HL-60 (cell line): ENCODE results near the gene C1orf56.

Source experiments
- DNase-seq, 2 experiments: peaks; one replicate each; pipeline ENCODE4 v3.0.0-alpha.2; 2010 to 2020; ENCODE audit warnings: low read depth in 1 of 2, low spot score in 1 of 2
- H3K27ac ChIP-seq: fragments of 250-450 bp; sonication (Bioruptor Pico); replicated peaks from 2 replicates; pipeline ENCODE4 v1.5.1; 2020; ENCODE audit warnings: mild to moderate bottlenecking, moderate library complexity
- H3K27me3 ChIP-seq: fragments of 250-450 bp; sonication (Bioruptor Pico); 2 replicates; pipeline ENCODE4 v1.5.1; 2021; ENCODE audit warnings: mild to moderate bottlenecking, moderate library complexity; ENCODE audit not compliant: insufficient read depth, poor library complexity, severe bottlenecking
- H3K4me3 ChIP-seq: replicated peaks from 2 replicates; pipeline ENCODE4 v1.5.1; 2011; ENCODE audit warnings: mild to moderate bottlenecking, control low read depth, low read length; ENCODE audit not compliant: insufficient read depth
- CTCF ChIP-seq: IDR thresholded peaks from one replicate; pipeline ENCODE4 v1.5.1; 2011; ENCODE audit warnings: low read length, control low read depth, inconsistent platforms; ENCODE audit not compliant: insufficient read depth
- GABPA ChIP-seq: IDR thresholded peaks from 2 replicates; pipeline ENCODE4 v1.6.1; 2012; ENCODE audit warnings: low read depth
- POLR2AphosphoS5 ChIP-seq: IDR thresholded peaks from 2 replicates; pipeline ENCODE4 v1.6.1; 2012; ENCODE audit warnings: low read depth
- SPI1 ChIP-seq: IDR thresholded peaks from 2 replicates; pipeline ENCODE4 v1.6.1; 2012; ENCODE audit warnings: low read depth, mild to moderate bottlenecking, borderline replicate concordance
- TF ChIP-seq, protein P1 (sequence below): IDR thresholded peaks from 2 replicates; pipeline ENCODE4 v1.6.1; 2012; ENCODE audit warnings: low read depth; ENCODE audit not compliant: insufficient replicate concordance

C1orf56 gene

DNA sequence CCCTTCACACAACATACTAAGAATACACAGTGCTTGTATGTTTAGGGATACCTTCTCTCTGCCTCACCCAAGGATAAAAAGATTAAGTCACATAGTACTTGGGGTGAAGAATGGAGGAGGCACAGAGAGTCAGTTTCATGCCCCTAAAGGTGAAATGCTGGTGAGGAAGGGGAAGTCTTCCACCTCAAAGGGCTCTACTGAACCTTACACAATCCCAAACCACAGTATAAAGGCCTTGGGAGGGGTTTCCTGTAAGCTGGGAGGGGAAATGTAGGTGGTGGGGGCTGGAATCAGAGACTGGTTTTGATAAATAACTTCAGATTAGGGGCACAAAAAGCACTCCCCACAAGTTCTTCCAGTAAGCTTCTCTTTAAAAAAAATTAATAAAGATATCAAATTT is 44.4 kb upstream of the C1orf56 start:
- Histone ChIP-seq H3K27ac (peak overlapping the region; percentile 50), H3K4me3 (no peak overlapping the region), H3K27me3 (no peaks in the 10 kb centered on the region)
- peak; percentile 60 to 79 for DNase-seq
- TF ChIP-seq, protein P1, sequence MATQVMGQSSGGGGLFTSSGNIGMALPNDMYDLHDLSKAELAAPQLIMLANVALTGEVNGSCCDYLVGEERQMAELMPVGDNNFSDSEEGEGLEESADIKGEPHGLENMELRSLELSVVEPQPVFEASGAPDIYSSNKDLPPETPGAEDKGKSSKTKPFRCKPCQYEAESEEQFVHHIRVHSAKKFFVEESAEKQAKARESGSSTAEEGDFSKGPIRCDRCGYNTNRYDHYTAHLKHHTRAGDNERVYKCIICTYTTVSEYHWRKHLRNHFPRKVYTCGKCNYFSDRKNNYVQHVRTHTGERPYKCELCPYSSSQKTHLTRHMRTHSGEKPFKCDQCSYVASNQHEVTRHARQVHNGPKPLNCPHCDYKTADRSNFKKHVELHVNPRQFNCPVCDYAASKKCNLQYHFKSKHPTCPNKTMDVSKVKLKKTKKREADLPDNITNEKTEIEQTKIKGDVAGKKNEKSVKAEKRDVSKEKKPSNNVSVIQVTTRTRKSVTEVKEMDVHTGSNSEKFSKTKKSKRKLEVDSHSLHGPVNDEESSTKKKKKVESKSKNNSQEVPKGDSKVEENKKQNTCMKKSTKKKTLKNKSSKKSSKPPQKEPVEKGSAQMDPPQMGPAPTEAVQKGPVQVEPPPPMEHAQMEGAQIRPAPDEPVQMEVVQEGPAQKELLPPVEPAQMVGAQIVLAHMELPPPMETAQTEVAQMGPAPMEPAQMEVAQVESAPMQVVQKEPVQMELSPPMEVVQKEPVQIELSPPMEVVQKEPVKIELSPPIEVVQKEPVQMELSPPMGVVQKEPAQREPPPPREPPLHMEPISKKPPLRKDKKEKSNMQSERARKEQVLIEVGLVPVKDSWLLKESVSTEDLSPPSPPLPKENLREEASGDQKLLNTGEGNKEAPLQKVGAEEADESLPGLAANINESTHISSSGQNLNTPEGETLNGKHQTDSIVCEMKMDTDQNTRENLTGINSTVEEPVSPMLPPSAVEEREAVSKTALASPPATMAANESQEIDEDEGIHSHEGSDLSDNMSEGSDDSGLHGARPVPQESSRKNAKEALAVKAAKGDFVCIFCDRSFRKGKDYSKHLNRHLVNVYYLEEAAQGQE = no peak
- peak; percentile 88 for TF ChIP-seq SPI1
- peak; percentile 62 for TF ChIP-seq POLR2AphosphoS5

DNA sequence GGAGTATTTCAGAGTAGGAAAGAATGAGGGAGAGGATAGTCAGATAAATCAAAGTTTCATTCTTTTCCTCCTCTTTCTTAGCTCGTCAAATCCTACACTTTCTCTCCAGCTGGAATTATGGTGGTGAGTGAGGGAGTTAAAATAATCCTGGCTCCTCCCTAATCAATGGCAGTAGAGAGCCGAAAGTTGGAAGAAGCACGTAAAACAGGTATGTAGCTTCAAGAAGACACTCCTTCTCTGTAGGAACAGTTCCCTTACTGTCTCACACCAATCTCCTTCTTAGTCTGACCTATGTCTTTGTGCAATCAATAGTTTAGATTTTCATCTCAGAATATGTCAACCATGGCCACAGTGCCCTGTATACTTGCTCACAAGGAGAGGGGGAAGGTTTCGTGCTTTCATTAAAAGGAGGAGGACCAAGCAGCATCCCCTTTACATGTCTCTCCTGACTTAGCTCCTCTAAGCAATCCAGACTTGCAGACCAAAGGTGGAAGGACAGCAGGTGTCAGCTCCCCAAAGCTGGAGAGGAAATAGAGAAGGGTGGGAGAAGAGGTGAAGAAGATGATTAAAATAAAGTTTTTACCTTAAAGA is 41.7 kb upstream of the C1orf56 start:
- Histone ChIP-seq H3K4me3 (peak overlapping the region; percentile 50), H3K27me3 (no peaks in the 10 kb centered on the region), H3K27ac (peak overlapping the region; percentile 91; the same call in 1 of the 2 replicates)
- TF ChIP-seq GABPA (no peak), POLR2AphosphoS5 (no peak), SPI1 (no peak), CTCF (no peak)
- TF ChIP-seq, protein P1 = no peak
- DNase-seq = no peak

DNA sequence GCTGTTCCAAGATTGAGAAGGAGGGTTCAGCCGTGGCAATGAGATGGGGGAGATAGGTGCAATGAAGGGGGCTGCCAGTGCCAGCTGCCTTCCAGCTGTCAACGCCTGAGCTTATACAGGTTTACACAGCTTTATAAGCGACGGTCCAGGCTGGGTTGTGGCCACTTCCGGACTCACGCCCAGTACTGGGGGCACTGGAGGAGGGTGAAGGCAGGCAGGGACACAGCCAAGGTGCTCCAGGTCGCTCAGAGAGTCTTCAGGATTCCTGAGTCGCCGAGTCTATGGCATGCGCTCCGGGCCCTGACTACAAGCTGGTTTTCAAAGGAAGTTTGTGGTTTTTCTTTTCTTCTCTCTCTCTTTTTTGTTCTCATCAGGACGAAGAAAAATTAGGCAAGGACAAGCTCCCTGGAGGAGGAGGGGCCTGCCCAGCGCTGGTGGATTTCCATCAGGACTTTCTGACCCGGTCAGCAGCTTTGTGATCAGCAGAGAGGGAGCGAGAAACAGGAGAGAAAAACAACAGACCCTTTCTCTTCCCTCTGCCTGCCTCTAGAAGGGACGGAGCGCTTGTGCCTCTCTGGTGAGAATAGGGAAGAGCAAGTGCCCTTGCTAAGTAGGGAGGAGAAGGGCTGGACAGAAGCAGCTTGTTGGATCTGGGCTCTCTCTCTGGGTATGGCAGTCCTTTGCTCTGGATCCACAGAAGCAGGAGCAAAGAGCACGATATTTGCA is 41.1 kb upstream of the C1orf56 start, which contains the start of gene MINDY1:
MINDY1 (minus strand) TSS at position 576 of the 726 bp plus-strand sequence. CDS start 4,285 bp downstream, outside the sequence.
- peak; percentile 80 for TF ChIP-seq SPI1
- no peak for TF ChIP-seq GABPA
- TF ChIP-seq CTCF = peak; percentile 38
- TF ChIP-seq, protein P1 = peak; percentile 64
- no peak for TF ChIP-seq POLR2AphosphoS5
- Histone ChIP-seq H3K27ac (peak within 1 kb of the TSS; percentile 91), H3K4me3 (peak within 1 kb of the TSS; percentile 50), H3K27me3 (no peaks in the 10 kb centered on the region)
- DNase-seq = peak; percentile 60 to 83
